GM12801 (cell line): ENCODE results near the gene KNDC1.

Source experiments
- CTCF ChIP-seq: IDR thresholded peaks from one replicate; pipeline ENCODE4 v1.5.1; 2011; ENCODE audit warnings: control low read depth; ENCODE audit not compliant: insufficient read length; ENCODE audit errors: extremely low read depth

Gene KNDC1

GRCh38 chr10:133150226-133150625 is 9.8 kb upstream of the KNDC1 start:
- no peak for TF ChIP-seq CTCF

GRCh38 chr10:133150656-133151055 is 9.4 kb upstream of the KNDC1 start:
- TF ChIP-seq CTCF, result no peak

- TF ChIP-seq CTCF, result no peak
These were observed 8.5 kb upstream of the KNDC1 start for GRCh38 chr10:133151543-133151972.

- no peak for TF ChIP-seq CTCF
These were observed 5.6 kb upstream of the KNDC1 start for GRCh38 chr10:133154411-133154810.

- TF ChIP-seq CTCF, result no peak
These were observed 4.8 kb upstream of the KNDC1 start for GRCh38 chr10:133154996-133155778.

GRCh38 chr10:133156674-133157579 is 3.1 kb upstream of the KNDC1 start:
- no peak for TF ChIP-seq CTCF

GRCh38 chr10:133157662-133158436 is 2.2 kb upstream of the KNDC1 start:
- no peak for TF ChIP-seq CTCF
